SIG-M5 treated with dmso at 0.1 percent for 504 hours (cell line): ENCODE measurements around the gene ZBTB16.
A peak's percentile ranks its signal among the peaks of the same experiment; 100 is the strongest.

Experiments
- DNase-seq: peaks from one replicate; lab custom pipeline; 2025; ENCODE audit not compliant: unreplicated experiment; lab: John Stamatoyannopoulos, UW

Gene ZBTB16

DNA sequence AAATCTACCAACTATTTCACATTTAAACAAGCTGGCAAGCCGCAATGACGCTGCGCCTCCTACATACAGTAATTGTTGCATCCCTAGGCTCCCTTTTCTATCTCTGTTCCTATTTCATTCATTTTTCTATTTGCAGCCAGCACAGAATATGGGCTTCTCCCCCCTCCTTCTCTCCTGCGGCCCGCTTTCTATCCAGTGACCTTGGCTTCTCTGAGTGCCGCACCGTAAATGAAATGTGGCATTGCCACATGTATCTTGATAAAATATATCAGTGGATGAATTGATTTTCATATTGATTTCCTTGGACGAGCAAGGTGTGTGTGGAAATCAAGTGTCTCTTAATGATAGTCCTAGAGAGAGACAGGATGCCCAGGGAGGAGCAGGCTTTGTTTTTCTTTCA is 70.2 kb downstream of the ZBTB16 start:
- no peak for DNase-seq

DNA sequence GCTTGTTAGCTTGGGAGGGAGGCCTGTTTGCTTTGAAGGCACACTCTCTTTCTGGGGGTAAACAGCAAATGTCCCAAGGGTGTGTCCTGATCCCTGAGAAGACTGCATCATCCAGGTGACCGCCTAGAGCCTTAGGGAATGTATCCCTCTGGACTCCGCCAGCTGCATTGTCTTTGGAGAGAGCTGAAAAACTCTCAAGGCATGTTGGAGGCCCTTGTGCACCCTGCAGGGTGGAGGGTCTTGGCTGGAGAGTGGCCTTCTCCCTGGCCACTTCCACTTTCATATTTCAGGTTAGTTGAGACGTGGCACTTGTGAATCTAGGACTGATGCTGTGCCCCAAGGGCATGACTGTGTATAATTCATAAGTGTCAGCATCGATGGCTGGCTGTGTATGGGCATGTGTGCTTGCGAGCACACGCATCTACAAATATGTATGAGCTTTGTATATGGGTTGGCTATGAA is 70.6 kb downstream of the ZBTB16 start:
- DNase-seq = no peak

DNA sequence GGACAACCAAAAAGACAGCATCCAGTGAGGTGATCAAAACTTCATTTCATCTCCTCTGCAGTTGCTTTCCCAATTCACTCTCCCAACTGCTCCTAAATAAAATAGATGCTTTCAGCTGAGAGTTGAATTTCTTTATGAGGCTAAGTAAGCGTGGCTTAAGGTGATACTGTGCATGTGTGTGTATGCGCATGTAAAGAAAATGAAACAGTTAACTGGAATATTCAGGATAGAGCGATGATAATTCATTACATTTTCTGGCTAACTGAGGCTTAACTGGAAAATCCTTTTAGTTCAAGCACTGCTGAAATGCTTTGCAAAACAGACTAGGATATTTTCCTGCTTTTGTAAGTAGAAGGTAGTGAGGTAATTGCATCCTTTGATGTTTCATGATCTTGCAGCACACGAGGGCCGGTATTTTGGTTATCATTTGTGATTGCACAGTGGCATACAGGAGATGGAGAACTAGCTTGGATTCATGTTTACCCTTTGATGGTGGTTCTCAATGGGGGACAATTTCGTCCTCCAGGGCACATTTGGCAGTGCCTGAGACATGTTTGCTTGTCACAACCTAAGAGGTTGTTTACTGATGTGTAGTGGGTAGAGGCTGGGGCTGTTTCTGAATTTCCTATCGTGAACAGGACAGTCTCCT is 71.2 kb downstream of the ZBTB16 start:
- no peak for DNase-seq

DNA sequence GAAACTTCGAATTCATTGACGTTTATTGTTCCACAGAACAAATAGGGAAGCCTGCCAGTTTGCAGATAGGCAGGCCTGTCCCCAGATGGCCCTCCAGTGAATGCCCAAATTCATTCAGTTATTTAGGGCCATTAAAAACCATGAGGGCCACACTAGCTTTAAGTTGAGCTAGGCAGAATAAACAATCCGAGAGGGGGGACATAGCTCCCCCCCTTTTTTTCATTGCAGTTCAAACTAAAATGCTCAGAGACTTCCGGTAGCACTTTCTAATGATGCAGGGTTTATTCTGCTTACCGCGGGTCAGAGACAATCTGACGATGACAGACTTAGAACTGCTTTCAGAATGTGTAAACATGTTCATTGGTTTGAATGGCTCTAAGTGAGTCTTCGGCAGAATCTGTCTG is 72.0 kb downstream of the ZBTB16 start:
- DNase-seq = no peak

DNA sequence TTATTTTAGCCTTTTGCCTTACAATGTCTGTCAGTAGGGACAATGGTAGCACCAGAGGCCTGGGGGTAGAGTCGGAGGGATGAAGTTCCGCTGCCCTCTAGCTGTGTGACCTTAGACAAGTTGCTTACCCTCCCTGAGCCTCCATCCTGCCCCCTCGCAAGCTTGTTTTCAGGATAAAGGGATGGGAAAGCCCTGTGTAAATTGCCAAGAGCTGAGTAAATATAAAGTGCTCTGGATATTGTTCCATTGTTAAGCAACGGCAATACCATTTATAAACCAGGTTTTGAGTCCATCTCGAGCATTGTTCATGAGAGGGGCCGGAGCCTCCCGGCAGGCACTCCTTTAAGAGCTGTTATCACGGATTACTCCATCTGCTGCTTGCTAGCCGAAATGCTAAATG is 72.9 kb downstream of the ZBTB16 start:
- no peak for DNase-seq

DNA sequence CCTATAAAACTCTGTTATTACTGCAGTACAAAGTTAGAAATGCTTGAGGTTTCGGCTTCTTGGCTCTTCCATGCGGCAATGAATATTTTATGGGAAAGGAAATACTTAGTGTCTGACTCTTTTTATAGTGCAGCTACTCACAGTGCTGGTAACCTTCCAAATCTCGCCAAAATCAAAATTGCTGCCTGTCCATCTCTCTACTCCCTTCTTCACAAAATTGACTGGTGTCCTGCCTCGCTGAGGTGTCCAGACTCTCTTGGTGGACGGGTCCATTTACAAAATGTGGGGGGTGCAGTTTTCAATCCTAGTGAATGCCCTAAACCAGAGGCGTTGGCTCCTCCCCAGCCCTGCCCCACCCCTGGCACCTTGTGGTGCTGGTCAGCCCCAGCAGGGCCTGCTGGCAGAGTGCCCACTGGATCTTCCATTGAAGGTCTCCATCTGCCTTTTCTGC is 73.5 kb downstream of the ZBTB16 start:
- no peak for DNase-seq

DNA sequence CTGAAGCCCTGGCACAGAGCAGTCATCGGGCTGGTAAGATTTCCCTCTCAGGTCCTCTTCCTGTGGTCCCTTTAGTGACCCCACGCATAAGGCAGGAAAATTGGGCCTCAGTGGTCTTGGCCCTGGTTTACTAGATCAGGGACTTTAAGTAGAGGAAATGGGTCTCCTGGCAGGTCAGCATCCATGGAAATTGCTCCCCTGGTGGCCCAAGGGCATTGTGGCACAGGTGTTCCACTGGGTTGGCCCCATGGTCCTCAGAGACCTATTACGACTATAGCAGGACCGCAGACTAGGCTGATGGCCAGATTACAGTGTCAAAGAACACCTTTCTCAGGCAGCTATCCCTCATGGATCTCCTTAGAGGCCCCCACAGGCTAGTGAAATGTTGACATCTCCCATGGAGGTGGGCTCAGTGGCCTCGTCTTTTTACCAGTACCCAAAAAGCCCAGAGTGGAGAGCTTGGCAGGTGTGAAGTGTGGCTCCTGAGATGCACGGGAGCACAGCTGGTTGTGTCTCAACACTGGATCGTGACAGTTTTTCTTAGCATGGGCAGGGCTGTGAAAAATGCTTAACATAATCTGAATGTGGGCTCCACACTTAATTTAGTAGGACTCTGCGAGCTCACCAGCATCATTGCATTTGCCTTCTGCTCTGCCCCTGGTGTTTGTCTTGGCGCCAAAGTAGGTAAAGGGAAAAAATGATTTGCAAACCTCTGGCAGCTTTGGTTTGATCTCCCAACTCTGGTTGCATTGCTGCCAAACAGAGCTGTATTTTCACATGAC is 74.2 kb downstream of the ZBTB16 start:
- no peak for DNase-seq

DNA sequence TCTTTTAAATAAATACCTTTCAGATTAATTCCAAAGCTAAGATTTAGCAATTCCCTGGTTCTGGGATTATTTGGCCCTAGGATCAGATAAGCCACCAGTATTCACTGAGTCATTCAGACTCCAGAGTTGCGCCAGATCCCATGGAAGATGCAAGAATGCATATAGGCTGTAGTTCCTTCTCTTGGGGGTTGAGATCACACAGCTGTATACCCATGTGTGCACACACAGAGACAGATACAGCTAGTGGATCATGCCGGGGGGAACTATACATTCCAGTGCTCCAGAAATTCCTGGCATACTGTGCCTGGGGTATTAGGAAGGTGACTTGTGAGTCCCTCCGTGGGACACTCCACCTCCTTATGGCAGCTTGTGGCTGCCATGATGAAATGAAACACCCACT is 75.4 kb downstream of the ZBTB16 start:
- DNase-seq = peak; percentile 9

DNA sequence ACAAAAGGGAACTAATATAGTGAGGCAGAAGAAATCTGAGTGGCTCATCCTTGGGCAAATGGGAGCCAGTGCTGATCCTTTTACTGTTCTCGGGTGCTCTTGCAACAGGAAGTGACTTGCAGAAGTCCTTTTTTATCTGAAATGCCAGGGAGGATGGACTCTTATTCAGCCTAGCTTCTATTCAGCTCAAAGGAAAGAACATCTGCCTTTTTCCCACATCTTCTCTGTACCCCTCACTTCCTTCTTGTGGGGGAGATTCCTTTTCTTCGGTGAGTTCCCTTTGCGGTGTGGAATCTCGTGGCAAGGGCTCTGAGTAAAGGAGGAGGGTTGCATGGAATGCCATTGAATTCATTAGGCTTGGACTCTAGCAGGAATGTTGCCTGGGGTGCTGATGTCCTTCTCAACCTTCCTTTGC is 76.2 kb downstream of the ZBTB16 start:
- DNase-seq = peak; percentile 57

DNA sequence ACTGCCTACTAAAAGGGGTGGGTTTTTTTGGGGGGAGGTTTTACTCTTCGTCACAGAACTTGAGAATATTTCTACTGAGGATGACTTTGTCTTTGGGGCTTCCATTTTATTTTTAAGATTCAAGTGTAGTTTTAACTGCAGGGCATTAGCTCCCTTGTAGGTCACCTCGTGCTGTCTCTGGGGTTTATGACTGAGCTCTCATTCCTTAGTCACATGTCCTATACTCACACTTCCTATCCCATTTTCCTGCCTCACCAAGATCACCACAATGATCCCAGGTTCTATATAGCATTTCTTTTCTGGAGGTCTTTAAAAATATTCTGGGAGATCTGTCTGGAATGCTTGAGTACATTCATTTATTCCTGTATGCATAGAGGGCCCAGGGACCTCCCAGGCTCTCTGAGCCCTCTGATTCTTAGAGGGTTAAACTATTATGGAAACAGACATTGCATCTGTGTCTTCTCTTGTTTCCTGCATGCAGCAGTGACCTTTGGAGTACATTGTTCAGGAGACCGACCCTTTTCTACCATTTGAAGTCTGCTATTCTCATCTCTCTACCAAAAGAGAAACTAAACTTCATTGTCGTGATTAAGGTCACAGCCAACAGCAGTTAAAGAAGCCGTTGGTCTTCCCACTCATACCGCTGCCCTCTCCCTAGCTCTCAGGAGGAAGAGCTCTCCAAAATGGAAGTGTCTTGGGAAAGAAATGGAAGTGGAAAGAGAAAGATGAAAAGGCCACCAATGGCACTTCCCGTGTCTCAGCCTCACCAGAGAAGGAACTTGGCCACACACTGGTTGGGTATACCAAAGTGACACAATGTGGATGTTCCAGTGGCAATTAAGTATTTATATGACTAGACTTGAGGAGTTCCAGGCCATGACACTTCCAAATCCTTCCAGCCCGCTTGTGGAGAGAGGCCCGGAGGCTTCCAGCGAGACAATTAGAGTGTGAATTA is 77.5 kb downstream of the ZBTB16 start:
- DNase-seq = no peak

DNA sequence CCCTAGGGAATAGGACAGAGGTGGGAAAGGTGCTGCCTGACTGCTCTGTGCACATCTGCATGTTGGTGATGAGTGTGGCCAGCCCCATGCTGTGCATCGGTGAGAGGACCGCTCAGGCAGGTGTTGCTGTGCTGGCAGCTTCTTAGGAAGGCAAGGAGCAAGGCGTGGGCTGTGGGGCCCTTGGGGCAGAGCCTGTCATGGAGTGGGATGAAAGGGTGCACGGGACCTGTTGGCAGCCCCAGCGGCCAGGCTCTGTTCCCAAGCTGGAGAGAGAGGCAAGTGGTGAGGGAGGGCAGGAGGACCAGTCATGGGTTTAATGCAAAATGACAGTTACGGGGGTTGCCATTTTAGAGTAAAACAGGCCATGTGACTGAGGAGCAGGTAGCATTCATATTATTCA is 78.3 kb downstream of the ZBTB16 start:
- no peak for DNase-seq

DNA sequence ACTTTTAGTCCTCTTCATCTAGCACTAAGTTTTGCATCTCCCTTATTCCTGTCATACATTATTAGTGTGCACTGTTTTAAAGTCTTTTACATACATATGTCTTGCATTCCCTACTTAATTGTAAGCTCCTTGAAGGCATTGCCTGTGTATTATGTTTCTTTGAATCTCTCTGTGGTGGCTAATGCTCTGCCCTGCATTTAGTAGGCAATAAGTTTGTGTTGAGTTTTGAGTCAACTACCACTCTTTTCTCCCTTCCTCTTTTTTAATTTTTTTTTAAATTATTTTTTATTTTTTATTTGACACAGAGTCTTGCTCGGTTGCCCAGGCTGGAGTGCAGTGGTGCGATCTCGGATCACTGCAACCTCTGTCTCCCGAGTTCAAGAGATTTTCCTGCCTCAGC is 78.9 kb downstream of the ZBTB16 start:
- DNase-seq = no peak

DNA sequence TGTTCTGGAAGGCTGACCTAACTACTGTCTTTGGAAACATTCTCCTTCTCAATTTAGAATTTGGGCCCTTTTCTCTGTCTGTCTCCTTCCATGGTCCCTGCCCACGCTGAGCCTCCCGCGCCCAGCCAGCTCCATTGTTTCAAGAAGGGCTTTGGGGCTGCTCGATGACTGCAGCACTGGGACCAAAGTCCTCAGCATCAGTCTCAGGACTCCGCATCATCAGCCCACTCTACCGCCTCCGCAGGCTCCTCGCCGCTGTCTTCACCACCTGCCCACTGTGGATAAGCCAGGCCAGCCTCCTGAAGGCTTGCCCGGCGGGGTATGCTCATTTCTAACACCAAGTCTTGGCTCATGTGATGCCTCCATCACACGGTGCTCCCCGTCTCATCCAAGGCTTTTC is 81.3 kb downstream of the ZBTB16 start:
- no peak for DNase-seq

DNA sequence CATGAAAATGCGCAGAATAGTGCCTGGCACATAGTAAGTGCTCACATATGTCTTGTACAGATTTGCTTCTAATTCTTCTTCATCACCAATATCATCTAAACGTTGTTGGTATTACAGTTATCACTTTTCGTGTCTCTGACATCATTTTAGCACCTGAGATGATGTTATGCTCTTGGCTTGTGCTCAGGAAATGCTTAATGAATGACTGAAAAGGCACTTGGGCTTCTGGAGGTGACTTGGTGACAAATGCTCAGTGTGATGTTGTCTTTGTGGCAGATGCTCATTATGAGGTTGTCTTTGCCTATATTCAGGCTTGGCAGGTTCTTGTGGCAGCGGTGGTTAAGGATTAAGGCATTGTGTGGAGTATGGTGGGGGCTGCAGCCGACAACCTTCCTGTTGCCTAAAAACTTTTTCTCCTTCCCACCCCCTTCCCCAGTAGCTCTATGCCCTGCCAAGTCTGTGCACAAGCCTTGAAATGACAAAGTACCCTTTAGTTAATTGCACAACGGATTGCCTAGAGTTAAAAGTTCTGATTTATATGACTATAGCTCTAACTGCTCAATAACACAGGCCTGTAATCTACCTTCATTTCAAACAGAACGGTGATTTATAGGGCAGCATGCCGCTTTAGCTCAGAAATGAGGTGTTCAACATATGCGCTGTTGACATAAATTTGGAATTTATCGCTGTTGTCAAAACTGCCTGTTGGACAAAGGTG is 82.5 kb downstream of the ZBTB16 start:
- no peak for DNase-seq

DNA sequence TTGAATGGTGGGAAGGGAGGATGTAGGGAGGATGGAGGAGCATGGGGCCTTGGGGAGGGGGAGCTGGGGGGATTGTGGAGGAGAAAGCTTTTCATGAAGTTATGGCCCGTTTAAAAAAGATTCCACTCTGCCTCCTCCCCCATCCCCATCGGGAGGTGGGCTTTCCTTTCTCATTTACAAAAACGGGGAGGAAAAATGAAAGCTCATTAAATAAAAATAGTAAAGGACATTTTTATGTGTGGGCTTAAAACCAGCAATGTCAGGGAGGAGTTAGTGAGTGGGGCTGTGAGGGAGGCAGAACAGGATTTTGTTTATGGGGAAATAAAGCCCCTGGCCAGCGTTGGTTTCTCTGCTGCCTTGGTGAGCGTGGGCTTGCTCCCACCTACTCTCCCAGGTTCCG is 83.2 kb downstream of the ZBTB16 start:
- DNase-seq = no peak

DNA sequence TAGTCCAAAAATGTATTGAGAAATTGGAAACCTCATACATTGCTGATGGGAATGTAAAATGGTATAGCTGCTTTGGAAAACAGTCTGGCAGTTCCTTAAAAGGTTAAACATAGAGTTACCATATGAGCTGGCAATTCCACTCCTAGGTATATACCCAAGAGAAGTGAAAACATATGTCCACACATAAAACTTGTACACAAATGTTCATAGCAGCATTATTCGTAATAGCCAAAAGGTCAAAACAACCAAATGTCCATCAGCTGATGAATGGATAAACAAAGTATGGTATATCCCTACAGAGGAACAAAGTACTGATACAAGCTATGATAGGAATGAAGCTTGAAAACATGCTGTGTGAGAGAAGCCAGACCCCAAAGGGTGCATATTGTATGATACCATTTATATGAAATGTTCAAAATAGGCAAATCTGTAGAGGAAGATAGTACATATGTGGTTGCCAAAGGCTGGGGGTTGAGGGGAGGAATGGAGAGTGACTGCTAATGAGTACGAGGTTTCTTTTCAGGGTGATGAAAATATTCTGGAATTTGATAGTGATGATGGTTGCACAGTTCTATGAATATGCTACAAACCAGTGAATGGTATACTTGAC is 85.8 kb downstream of the ZBTB16 start:
- DNase-seq = no peak

DNA sequence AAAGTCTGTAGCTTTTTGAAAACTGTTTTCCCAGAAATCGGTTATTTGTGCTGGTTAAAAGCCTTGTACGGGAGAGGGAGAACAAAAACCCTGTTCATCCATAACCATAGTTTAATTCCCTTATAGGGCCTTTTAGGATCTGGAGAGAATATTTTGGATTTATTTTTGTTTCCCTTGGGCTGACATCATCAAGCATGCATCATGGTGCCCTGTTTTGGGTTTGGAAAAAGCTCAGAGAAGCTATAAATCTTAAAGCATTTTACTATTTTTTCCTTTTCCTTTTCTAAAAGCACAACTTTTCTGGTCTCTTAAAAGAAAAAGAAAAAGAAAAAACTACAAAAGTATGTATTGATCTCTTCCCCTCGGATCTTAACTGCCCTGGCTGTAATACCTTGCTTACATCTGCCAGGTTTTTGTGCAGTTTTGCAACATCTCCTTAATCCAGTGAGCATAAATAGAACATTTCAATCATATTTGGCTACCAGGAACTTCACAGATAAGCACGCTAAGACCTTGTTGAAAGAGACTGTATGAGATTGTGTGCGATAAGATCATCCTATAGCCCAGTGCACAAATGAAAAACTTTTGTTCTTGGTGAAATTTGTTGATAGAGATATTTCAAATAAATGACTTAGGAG is 88.0 kb downstream of the ZBTB16 start:
- DNase-seq = no peak

DNA sequence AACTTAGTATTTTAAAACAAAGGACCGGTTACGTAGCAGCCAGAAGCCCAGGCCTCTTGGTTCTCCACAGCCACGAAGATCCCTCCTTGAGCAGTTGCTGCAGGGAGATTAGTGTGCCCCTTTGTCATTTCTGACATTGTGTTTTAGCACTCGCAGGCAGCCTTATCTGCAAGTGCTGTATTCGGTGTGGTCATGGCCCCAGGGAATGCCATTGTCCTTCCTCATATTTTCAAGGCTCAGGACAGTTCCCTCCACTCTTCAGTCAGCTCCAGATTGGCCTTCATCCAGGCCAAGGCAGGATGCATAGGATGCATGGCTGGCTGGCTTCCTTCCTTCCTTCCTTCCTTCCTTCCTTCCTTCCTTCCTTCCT is 88.5 kb downstream of the ZBTB16 start:
- no peak for DNase-seq

DNA sequence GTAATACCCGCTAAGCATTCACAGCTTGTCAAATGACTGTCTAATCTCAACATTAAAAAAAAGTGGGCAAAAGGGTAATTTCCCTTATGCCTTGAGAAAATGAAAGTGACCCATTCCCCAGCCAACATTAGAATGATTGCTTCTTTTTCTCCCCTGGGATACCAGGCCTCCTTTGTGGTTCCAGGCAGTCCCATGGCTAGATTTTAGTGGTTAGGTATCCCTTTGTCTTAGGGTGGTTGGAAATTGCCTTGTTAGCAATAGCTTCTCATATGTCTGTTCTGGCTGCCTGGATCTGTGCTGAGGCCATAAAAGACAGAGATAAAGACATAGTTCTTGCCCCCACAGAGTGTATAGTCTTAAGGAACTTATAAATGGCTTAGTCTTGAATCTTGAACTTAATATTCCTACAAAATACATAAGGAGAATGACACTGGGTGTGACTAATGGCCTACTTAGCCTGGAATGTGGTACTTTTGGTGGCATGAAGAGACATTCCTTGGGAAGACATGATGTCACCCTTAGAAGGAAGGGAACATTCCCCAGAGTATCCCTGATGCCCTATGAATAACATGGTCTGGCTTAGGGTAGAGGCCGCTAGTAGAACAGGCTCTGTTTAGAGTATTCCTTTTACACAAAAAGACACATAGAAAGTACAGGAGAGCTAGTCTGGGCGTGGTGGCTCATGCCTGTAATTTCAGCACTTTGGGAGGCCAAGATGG is 90.3 kb downstream of the ZBTB16 start:
- DNase-seq = no peak
